ENCODE data around the gene ZEB2. TPM values are rescaled to one million over a fixed set of nuclear protein-coding genes. Genes with fewer than 3 reads are reported as not detected.

Gene ZEB2
- total and polyA plus RNA-seq, 4 donors = 7.6 to 39.6 (median 22.2) TPM

GRCh38 chr2:144346229-144346628, 173.7 kb downstream of the ZEB2 start:
- no peak for TF ChIP-seq SP1 (IDR thresholded peaks at IDR 0.05)
- H3K4me1 ChIP-seq (ENCODE audit: control insufficient read depth in 4 of 4, insufficient read depth in 4 of 4, low read length in 3 of 4) = peaks cover 0 to 4% (median 2%) of the 10 kb centered on the region in 4 donors
- H3K27ac ChIP-seq (ENCODE audit: low read depth in 1 of 2, low read length in 2 of 2) = no peak overlapping the region
- H3K36me3 ChIP-seq (ENCODE audit: control insufficient read depth in 4 of 4, insufficient read depth in 3 of 4, low read depth in 1 of 4, low read length in 3 of 4) = no peaks in the 10 kb centered on the region
- DNase-seq (ENCODE audit: low spot score) = no peak
- WGBS = 87% methylated on average over 4 of the region's 4 CpGs
- H3K27me3 ChIP-seq (ENCODE audit: control insufficient read depth in 4 of 4, insufficient read depth in 4 of 4, low read length in 3 of 4) = no peaks in the 10 kb centered on the region
- no peaks in the 10 kb centered on the region for H3K9me3 ChIP-seq (ENCODE audit: control insufficient read depth in 4 of 4, low read length in 3 of 4)
- H3K9ac ChIP-seq (ENCODE audit: low read depth in 1 of 2, low read length in 2 of 2) = no peak overlapping the region
- no peak overlapping the region for H3K4me3 ChIP-seq (ENCODE audit: low read depth in 1 of 3, low read length in 3 of 3)

DNA sequence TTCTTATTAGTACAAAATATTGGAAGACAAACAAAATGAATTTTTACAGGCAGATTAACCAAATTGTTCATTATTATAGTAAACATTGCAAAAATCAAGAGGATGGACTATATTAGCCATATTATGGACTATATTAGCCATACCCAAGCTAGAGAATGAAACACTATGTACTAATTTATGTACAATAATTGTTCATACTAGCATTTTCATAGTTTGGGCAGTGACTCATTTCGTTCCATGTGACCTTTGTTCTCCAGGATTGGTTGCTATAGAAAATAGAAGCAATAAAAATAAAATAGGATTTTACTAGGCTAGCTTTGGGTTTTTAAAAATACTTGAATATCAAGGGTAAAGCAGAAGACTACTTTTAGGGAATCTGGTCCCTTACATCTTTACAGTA, 176.8 kb downstream of the ZEB2 start:
- Histone ChIP-seq H3K36me3 (ENCODE audit: control insufficient read depth in 4 of 4, insufficient read depth in 3 of 4, low read depth in 1 of 4, low read length in 3 of 4) (no peaks in the 10 kb centered on the region), H3K9ac (ENCODE audit: low read depth in 1 of 2, low read length in 2 of 2) (no peak overlapping the region), H3K4me3 (ENCODE audit: low read depth in 1 of 3, low read length in 3 of 3) (no peak overlapping the region), H3K27ac (ENCODE audit: low read depth in 1 of 2, low read length in 2 of 2) (no peak overlapping the region), H3K4me1 (ENCODE audit: control insufficient read depth in 4 of 4, insufficient read depth in 4 of 4, low read length in 3 of 4) (no peaks in the 10 kb centered on the region), H3K9me3 (ENCODE audit: control insufficient read depth in 4 of 4, low read length in 3 of 4) (no peaks in the 10 kb centered on the region), H3K27me3 (ENCODE audit: control insufficient read depth in 4 of 4, insufficient read depth in 4 of 4, low read length in 3 of 4) (no peaks in the 10 kb centered on the region)
- 71% methylated on average over 1 of the region's 1 CpG for WGBS
- TF ChIP-seq NR2F2 (IDR thresholded peaks at IDR 0.05) (no peak), FOXA1 (IDR thresholded peaks at IDR 0.05) (no peak), RAD21 (IDR thresholded peaks at IDR 0.05) (no peak), RXRA (IDR thresholded peaks at IDR 0.05) (no peak), HNF4G (IDR thresholded peaks at IDR 0.05) (no peak), JUND (IDR thresholded peaks at IDR 0.05) (no peak), SP1 (IDR thresholded peaks at IDR 0.05) (no peak), TAF1 (conservative IDR thresholded peaks at IDR 0.05) (no peak), FOXA2 (IDR thresholded peaks at IDR 0.05) (no peak), YY1 (IDR thresholded peaks at IDR 0.05) (no peak), GABPA (IDR thresholded peaks at IDR 0.05 in 1 of 2, conservative IDR thresholded peaks at IDR 0.05 in 1 of 2) (no peak), EGR1 (IDR thresholded peaks at IDR 0.05; ENCODE audit: low read depth in 2 of 2) (no peak)
- TF ChIP-seq, protein P1, sequence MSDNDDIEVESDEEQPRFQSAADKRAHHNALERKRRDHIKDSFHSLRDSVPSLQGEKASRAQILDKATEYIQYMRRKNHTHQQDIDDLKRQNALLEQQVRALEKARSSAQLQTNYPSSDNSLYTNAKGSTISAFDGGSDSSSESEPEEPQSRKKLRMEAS (IDR thresholded peaks at IDR 0.05) = no peak
- TF ChIP-seq, protein P2, sequence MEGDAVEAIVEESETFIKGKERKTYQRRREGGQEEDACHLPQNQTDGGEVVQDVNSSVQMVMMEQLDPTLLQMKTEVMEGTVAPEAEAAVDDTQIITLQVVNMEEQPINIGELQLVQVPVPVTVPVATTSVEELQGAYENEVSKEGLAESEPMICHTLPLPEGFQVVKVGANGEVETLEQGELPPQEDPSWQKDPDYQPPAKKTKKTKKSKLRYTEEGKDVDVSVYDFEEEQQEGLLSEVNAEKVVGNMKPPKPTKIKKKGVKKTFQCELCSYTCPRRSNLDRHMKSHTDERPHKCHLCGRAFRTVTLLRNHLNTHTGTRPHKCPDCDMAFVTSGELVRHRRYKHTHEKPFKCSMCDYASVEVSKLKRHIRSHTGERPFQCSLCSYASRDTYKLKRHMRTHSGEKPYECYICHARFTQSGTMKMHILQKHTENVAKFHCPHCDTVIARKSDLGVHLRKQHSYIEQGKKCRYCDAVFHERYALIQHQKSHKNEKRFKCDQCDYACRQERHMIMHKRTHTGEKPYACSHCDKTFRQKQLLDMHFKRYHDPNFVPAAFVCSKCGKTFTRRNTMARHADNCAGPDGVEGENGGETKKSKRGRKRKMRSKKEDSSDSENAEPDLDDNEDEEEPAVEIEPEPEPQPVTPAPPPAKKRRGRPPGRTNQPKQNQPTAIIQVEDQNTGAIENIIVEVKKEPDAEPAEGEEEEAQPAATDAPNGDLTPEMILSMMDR (IDR thresholded peaks at IDR 0.05; ENCODE audit: low read depth, low read length, missing input control) = no peak
- DNase-seq (ENCODE audit: low spot score) = no peak

- Histone ChIP-seq H3K27ac (ENCODE audit: low read depth in 1 of 2, low read length in 2 of 2) (no peak overlapping the region), H3K36me3 (ENCODE audit: control insufficient read depth in 4 of 4, insufficient read depth in 3 of 4, low read depth in 1 of 4, low read length in 3 of 4) (no peaks in the 10 kb centered on the region), H3K9me3 (ENCODE audit: control insufficient read depth in 4 of 4, low read length in 3 of 4) (no peaks in the 10 kb centered on the region), H3K4me1 (ENCODE audit: control insufficient read depth in 4 of 4, insufficient read depth in 4 of 4, low read length in 3 of 4) (no peaks in the 10 kb centered on the region), H3K27me3 (ENCODE audit: control insufficient read depth in 4 of 4, insufficient read depth in 4 of 4, low read length in 3 of 4) (no peaks in the 10 kb centered on the region), H3K9ac (ENCODE audit: low read depth in 1 of 2, low read length in 2 of 2) (no peak overlapping the region), H3K4me3 (ENCODE audit: low read depth in 1 of 3, low read length in 3 of 3) (no peak overlapping the region)
- WGBS = 73% methylated on average over 1 of the region's 1 CpG
- no peak for DNase-seq (ENCODE audit: low spot score)
- TF ChIP-seq ATF3 (IDR thresholded peaks at IDR 0.05) (no peak), RXRA (IDR thresholded peaks at IDR 0.05) (no peak), ZBTB33 (IDR thresholded peaks at IDR 0.05) (no peak), SP1 (IDR thresholded peaks at IDR 0.05) (no peak), GABPA (IDR thresholded peaks at IDR 0.05 in 1 of 2, conservative IDR thresholded peaks at IDR 0.05 in 1 of 2) (no peak), JUND (IDR thresholded peaks at IDR 0.05) (no peak), TAF1 (conservative IDR thresholded peaks at IDR 0.05) (no peak), HNF4G (IDR thresholded peaks at IDR 0.05) (no peak), EGR1 (IDR thresholded peaks at IDR 0.05; ENCODE audit: low read depth in 2 of 2) (no peak), NR2F2 (IDR thresholded peaks at IDR 0.05) (no peak), HNF4A (conservative IDR thresholded peaks at IDR 0.05) (no peak)
- TF ChIP-seq, protein P1 (IDR thresholded peaks at IDR 0.05) = no peak
- TF ChIP-seq, protein P3, sequence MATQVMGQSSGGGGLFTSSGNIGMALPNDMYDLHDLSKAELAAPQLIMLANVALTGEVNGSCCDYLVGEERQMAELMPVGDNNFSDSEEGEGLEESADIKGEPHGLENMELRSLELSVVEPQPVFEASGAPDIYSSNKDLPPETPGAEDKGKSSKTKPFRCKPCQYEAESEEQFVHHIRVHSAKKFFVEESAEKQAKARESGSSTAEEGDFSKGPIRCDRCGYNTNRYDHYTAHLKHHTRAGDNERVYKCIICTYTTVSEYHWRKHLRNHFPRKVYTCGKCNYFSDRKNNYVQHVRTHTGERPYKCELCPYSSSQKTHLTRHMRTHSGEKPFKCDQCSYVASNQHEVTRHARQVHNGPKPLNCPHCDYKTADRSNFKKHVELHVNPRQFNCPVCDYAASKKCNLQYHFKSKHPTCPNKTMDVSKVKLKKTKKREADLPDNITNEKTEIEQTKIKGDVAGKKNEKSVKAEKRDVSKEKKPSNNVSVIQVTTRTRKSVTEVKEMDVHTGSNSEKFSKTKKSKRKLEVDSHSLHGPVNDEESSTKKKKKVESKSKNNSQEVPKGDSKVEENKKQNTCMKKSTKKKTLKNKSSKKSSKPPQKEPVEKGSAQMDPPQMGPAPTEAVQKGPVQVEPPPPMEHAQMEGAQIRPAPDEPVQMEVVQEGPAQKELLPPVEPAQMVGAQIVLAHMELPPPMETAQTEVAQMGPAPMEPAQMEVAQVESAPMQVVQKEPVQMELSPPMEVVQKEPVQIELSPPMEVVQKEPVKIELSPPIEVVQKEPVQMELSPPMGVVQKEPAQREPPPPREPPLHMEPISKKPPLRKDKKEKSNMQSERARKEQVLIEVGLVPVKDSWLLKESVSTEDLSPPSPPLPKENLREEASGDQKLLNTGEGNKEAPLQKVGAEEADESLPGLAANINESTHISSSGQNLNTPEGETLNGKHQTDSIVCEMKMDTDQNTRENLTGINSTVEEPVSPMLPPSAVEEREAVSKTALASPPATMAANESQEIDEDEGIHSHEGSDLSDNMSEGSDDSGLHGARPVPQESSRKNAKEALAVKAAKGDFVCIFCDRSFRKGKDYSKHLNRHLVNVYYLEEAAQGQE (IDR thresholded peaks at IDR 0.05) = no peak
Measured at GRCh38 chr2:144341538-144341937, 178.4 kb downstream of the ZEB2 start.
